GM12892 (cell line): ENCODE data around the gene GJB3.

Source experiments
- DNase-seq: peaks from one replicate; pipeline ENCODE4 v3.0.0; 2011; ENCODE audit not compliant: insufficient read length
- FAIRE-seq: peaks from 2 replicates; lab custom pipeline; 2011; peaks lifted over from hg19 to GRCh38; lab: Jason Lieb, UNC
- POLR2A ChIP-seq: IDR thresholded peaks from 2 replicates; pipeline ENCODE4 v1.6.1; 2011; ENCODE audit warnings: low read depth, low read length, control low read depth
- POLR2AphosphoS5 ChIP-seq: IDR thresholded peaks from 2 replicates; pipeline ENCODE4 v1.6.1; 2011; ENCODE audit warnings: low read depth, low read length, control low read depth
- TAF1 ChIP-seq: IDR thresholded peaks from 2 replicates; pipeline ENCODE4 v1.6.1; 2011; ENCODE audit warnings: low read depth, mild to moderate bottlenecking, control low read depth, low read length, borderline replicate concordance

GJB3 gene

GRCh38 chr1:34822202-34822601 lies 41.2 kb downstream of the GJB3 start:
- TF ChIP-seq POLR2A = no peak
- FAIRE-seq = no peak
- no peak for DNase-seq

- TF ChIP-seq POLR2A (no peak), TAF1 (no peak), POLR2AphosphoS5 (no peak)
- no peak for DNase-seq
- FAIRE-seq = no peak
Observed at GRCh38 chr1:34824817-34825454, 43.9 kb downstream of the GJB3 start.

GRCh38 chr1:34825455-34826091 lies 44.6 kb downstream of the GJB3 start:
- TF ChIP-seq POLR2A (no peak), POLR2AphosphoS5 (no peak), TAF1 (no peak)
- no peak for FAIRE-seq
- no peak for DNase-seq

DNA sequence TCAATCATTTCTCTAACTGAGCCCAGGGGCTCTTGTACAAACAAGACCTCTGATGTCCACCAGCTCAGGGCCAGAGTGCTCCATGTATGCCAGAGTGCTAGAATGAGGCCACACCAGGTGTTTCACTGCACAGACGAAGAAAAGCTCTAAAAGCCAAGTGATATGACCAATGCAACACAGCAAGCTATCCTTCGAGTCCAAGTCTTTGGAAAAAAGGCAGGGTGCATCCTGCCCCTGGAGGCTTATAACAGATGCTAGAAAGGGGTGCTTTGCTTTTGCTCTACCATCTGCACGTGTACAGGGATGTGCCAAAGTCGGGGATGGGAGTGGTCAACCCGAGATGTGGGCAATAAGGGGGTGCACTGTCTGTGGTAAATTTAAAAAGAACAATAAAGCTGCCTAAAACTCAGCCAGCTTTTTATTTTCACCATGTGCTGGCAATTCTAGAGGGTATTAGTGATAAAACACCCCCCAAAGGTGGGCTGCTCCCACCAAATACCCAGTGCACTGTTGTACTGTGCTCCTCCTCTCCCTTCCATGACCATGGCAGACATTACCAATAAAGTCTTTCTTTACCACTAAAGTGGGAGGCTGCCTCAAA lies 46.4 kb downstream of the GJB3 start:
- no peak for DNase-seq
- FAIRE-seq = no peak
- TF ChIP-seq POLR2AphosphoS5 = no peak
- no peak for TF ChIP-seq POLR2A
- TF ChIP-seq TAF1 = no peak

DNA sequence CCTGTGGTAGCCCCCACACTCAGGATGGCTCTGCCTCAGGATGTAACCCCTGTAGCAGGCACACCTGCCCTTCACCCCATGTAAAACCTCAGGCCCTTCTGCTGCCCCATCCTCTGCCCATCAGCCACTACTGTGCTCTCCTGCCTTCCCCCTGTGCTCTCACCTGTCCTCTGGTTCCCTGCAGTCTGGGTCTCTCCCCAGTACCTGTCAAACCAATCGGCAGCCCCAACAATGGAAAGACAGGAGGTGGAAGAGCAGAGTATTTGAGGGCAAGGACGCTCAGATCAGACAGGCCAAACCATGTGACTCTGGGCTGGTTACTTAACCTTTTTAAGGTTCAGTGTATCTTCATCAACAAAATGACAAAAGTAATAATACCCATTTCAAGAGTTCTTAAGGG lies 47.6 kb downstream of the GJB3 start:
- DNase-seq (no peak), FAIRE-seq (no peak)
- no peak for TF ChIP-seq POLR2A
- no peak for TF ChIP-seq TAF1
- TF ChIP-seq POLR2AphosphoS5 = no peak

DNA sequence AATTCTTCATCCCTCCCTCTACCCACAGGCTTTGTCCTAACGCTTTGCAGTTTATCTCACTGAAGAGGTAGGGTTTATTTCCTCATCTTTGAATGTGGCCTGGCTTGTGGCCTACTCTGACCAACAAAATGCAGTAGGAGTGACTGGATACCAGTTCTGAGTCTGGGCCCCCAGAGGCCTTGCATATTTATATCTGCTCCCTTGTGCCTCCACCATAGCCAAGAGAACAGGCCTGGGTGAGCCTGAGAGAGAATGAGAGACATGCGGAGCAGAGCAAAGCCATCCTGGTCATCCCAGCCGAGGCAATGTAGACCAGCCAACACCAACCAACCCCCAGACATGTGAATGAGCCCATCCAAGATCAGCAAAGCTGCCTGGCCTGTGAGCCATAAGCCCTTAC lies 48.2 kb downstream of the GJB3 start:
- TF ChIP-seq TAF1 (no peak), POLR2AphosphoS5 (no peak), POLR2A (no peak)
- DNase-seq (no peak), FAIRE-seq (no peak)

- DNase-seq (no peak), FAIRE-seq (no peak)
- no peak for TF ChIP-seq TAF1
- TF ChIP-seq POLR2AphosphoS5 = no peak
- no peak for TF ChIP-seq POLR2A
Observed at GRCh38 chr1:34831721-34832246, 50.8 kb downstream of the GJB3 start.

DNA sequence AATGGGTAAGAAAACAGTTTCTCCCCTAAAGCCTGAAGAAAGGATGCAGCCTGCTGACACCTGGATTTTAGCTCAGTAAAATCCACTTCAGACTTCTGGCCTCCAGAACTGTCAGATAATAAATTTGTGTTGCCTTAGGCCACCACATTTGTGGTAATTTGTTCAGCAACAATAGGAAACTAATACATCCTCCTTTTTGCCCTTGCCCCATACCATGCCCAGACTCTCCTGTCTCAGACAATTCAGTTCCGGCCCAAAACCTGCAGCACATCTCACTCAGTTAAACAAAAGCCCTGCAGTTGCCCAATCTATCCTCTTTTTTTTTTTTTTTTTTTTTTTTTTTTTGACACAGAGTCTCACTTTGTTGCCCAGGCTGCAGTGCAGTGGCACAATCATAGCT lies 52.7 kb downstream of the GJB3 start:
- no peak for TF ChIP-seq TAF1
- TF ChIP-seq POLR2A = no peak
- TF ChIP-seq POLR2AphosphoS5 = no peak
- FAIRE-seq (no peak), DNase-seq (no peak)
